GM12891 (cell line): ENCODE measurements around the gene DDX4.

Experiments used
- PAX5 ChIP-seq: IDR thresholded peaks from 2 replicates; pipeline ENCODE4 v1.6.1; 2011; ENCODE audit warnings: low read length, moderate library complexity, mild to moderate bottlenecking; ENCODE audit not compliant: insufficient read depth, severe bottlenecking
- POLR2A ChIP-seq: IDR thresholded peaks from 2 replicates; pipeline ENCODE4 v1.6.1; 2011; ENCODE audit warnings: low read depth, low read length, control low read depth
- POLR2AphosphoS5 ChIP-seq: IDR thresholded peaks from 2 replicates; pipeline ENCODE4 v1.6.1; 2011; ENCODE audit warnings: low read depth, low read length, control low read depth
- POU2F2 ChIP-seq: IDR thresholded peaks from 2 replicates; pipeline ENCODE4 v1.6.1; 2011; ENCODE audit warnings: low read depth, mild to moderate bottlenecking, control low read depth, low read length, moderate library complexity
- SPI1 ChIP-seq: IDR thresholded peaks from 2 replicates; pipeline ENCODE4 v1.6.1; 2011; ENCODE audit warnings: low read depth, low read length, control low read depth
- TAF1 ChIP-seq: IDR thresholded peaks from 2 replicates; pipeline ENCODE4 v1.6.1; 2011; ENCODE audit warnings: low read depth, low read length, control low read depth

DNA sequence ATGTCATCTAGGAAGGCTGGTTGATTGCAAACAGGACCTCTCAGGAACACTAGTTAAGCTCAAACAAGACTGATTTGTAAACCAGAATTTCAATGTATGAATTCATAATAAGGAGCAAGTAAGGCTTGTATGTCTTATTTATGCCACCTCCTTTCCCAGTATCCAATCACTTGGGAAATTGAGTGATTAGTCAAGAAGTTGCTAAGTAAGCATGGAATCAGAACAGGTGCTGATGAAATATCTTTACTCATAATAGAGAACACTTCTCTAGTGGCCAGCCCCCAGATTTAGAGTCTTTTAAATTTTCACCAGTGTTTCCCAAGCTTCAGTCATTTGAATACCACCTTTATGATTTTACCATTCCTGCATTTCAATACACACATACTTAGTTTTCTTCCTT is 5.3 kb upstream of the DDX4 start:
- TF ChIP-seq POLR2AphosphoS5 (no peak), POLR2A (no peak), TAF1 (no peak), SPI1 (no peak), POU2F2 (no peak), PAX5 (no peak)
